ENCODE measurements around the gene NFASC.

NFASC gene

DNA sequence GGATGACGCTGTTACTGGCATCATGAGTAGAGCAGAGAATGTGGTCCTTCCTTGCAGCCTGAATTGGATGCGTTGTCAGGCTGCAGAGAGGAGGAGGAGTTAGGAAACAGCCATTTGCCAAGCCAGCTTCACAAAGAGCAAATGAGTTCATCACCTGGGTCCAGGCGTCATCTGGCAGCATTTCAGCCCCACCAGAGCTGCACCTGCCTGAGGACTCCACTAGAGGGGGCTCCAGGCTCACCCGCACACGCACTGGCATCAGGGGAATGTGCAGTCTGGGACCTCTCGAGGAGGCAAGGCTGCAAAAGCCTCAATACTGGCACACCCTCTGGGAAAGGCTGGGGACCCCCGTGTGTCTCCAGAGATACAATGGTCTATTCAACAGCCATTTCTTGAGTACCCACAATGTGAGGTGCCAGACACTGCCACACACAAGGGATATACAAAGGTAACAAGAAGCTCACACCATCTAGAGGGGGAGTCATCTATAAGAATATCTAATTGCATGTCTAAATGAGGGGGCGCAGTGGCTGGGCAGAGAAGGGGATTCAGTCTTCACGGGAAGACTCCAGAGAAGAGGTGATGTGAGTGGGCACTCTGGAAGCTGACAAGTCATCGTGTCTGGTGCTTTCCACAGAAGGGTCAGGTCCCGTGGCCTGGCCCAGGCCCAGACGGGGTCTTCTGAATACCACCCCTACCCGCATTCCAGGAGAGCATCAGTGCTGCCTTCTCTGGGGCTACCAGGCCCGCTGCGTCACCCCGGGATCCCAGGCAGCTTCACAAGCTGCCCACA lies 118.8 kb downstream of the NFASC start:
- DNase-seq (ENCODE audit: low read depth), result peak; percentile 82
- no peak overlapping the region for H3K4me3 ChIP-seq (ENCODE audit: control insufficient read depth, low read depth, low read length)
- TF ChIP-seq, protein P1, sequence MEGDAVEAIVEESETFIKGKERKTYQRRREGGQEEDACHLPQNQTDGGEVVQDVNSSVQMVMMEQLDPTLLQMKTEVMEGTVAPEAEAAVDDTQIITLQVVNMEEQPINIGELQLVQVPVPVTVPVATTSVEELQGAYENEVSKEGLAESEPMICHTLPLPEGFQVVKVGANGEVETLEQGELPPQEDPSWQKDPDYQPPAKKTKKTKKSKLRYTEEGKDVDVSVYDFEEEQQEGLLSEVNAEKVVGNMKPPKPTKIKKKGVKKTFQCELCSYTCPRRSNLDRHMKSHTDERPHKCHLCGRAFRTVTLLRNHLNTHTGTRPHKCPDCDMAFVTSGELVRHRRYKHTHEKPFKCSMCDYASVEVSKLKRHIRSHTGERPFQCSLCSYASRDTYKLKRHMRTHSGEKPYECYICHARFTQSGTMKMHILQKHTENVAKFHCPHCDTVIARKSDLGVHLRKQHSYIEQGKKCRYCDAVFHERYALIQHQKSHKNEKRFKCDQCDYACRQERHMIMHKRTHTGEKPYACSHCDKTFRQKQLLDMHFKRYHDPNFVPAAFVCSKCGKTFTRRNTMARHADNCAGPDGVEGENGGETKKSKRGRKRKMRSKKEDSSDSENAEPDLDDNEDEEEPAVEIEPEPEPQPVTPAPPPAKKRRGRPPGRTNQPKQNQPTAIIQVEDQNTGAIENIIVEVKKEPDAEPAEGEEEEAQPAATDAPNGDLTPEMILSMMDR (conservative IDR thresholded peaks at IDR 0.05; ENCODE audit: control insufficient read depth, insufficient read depth, low read depth, low read length), result peak; percentile 95

DNA sequence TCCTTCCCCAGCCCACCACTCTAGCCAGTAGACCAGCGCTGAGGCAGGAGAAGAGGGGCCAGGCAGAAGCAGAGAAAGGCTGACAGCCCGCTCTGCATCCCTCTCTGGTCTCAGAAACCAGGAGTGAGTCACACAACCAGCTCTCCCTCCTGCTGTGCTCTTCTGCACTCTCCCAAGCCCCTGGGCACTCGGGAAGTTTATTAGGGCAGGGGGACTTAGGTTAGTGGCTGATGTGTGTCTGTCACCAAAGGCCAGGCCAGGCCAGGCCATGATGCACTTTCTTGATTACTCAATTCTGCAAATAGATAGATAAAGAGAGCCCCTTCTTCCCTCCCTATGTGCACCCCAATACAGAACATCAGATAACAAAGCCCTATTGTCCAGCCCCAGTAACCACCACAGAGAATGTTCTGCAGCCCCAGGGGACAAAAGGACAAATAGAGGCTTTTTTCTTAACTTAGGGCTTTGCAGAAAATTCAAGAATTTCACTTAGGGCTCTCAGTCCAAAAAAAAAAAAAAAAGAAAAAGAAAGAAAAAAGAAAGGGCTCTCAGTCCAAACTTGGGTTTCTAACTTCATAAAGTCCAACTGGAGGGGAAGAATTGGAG lies 119.5 kb downstream of the NFASC start:
- TF ChIP-seq, protein P1 (conservative IDR thresholded peaks at IDR 0.05; ENCODE audit: control insufficient read depth, insufficient read depth, low read depth, low read length), result no peak
- no peak for DNase-seq (ENCODE audit: low read depth)
- no peak overlapping the region for H3K4me3 ChIP-seq (ENCODE audit: control insufficient read depth, low read depth, low read length)

DNA sequence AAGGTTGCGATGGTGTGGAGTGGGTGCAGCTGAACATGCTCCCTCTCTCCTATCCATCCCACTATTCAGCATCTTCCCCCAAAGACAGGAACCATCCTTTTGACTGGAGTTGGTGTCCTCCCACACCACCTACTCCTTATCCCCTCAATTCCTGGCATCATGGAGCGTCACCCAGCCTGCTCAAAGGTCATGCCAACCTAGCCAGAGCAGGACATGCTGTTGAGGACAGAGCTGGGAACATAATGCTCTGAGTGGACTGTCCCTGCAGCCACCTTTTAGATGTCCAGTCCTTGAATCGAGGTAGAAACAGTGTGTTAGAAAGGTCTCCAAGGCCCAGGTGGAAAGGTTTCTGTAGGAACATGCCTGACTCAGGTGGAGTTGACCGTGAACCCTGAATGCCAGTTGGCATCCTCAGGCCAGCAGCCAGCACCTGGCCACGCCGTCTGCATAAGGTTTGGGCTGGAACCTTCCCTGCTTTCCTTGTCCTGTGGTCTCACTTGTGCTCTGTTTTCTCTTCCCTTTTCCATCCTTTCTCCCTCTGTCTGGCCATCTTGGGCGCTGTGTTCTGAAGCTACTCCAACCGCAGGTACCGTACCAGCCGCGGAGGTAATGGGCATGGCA lies 120.2 kb downstream of the NFASC start:
- TF ChIP-seq, protein P1 (conservative IDR thresholded peaks at IDR 0.05; ENCODE audit: control insufficient read depth, insufficient read depth, low read depth, low read length), result no peak
- H3K4me3 ChIP-seq (ENCODE audit: control insufficient read depth, low read depth, low read length), result no peak overlapping the region
- DNase-seq (ENCODE audit: low read depth), result no peak

DNA sequence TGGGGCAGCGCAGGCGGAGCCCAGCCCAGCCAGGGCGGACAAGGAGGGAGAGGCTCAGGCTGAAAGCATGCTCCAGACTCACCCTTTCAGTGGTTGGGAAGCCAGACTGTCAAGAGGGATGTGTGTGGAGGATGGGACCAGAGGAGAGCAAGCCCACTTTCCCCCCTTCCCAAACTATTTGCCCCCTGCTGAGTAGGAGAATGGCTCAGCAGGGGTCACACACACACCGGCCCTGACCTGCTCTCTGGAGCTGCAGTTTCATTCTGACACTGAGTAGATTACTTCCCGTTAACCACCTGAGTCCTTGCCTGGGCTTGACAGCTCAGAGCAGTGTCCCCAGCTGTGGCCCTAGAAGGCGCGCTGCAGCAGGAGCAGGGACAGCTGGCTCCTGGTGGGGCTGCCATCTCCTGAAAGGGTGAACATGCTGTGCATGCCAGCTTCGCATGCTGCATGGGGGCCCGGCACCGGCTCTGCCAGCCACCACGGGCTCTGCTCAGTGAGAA lies 120.7 kb downstream of the NFASC start:
- TF ChIP-seq, protein P1 (conservative IDR thresholded peaks at IDR 0.05; ENCODE audit: control insufficient read depth, insufficient read depth, low read depth, low read length), result no peak
- no peak overlapping the region for H3K4me3 ChIP-seq (ENCODE audit: control insufficient read depth, low read depth, low read length)
- DNase-seq (ENCODE audit: low read depth), result no peak

DNA sequence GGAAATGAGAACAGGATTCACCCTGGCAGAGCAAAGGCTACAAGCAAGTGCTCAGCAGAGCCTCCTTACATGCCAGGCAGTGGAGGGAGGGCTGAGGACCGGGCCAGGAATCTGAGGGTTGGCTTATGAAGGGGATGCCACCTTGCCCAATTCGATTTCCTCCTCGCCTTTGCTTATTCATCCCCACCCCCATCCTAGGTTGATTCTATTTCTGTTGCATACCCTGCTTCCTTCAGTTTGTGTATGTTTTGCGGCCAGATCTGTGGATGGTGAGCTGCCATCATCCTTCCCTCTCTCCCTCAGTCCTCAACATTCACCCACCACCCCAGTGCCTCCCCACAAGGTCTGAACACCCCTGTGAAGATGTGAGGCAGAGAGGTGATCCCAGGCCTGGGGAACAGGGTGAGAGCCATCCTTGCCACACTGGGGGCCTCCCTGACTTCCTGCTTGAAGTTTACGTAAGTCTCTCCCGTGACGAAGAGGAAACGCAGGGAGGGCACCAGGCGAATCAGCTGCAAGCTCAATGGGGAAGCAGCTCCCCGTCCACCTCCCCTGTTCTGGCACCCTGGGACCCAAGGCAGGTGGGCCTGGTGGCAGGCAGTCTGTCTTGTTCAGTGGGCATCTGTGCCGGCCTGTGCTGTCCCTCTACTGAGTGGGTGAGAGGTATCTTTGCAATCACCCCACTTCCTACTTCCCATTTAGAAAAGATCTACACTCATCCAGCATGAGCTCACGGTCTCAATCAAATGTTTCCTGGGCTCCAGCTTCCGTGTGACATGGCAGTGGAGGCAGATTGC lies 121.7 kb downstream of the NFASC start:
- DNase-seq (ENCODE audit: low read depth), result no peak
- no peak overlapping the region for H3K4me3 ChIP-seq (ENCODE audit: control insufficient read depth, low read depth, low read length)
- TF ChIP-seq, protein P1 (conservative IDR thresholded peaks at IDR 0.05; ENCODE audit: control insufficient read depth, insufficient read depth, low read depth, low read length), result no peak

DNA sequence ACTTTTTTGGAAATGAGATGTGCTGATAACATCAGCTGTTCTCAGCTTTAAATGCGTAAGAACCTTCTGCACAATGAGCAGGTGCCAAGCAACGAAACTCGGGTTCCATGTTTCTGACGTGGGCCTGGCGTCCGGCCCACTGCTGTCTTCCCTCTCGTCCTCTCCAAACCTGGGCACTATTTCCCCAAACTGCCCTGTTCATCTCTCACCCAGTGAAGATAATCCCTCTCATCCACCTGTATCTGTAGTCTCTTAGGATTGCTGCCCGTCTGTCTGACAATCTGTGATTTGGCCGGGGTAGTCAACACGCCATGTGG lies 122.3 kb downstream of the NFASC start:
- no peak for DNase-seq (ENCODE audit: low read depth)
- TF ChIP-seq, protein P1 (conservative IDR thresholded peaks at IDR 0.05; ENCODE audit: control insufficient read depth, insufficient read depth, low read depth, low read length), result no peak
- H3K4me3 ChIP-seq (ENCODE audit: control insufficient read depth, low read depth, low read length), result no peak overlapping the region

Measured in fibroblast of mammary gland (primary cell).